ENCODE data around the gene CLIP4.

DNA sequence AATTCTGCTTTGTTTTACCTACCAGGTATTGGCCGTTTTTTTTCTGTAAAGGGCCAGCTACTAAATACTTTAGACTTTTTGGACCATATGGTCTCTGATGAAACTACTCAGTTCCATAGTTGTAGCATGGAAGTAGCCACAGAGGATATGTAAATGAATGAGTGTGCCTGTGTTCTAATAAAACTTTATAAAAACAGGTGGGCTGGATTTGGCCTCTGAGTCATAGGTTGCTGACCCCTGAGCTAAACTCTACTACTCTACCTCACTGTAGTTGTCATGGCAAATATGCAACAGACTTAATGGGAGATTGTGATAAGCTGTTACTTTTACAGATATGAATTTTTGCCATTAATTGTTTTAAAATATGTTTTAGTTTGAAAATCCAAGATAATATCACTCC, 19.7 kb downstream of the CLIP4 start:
- TF ChIP-seq, protein P1, sequence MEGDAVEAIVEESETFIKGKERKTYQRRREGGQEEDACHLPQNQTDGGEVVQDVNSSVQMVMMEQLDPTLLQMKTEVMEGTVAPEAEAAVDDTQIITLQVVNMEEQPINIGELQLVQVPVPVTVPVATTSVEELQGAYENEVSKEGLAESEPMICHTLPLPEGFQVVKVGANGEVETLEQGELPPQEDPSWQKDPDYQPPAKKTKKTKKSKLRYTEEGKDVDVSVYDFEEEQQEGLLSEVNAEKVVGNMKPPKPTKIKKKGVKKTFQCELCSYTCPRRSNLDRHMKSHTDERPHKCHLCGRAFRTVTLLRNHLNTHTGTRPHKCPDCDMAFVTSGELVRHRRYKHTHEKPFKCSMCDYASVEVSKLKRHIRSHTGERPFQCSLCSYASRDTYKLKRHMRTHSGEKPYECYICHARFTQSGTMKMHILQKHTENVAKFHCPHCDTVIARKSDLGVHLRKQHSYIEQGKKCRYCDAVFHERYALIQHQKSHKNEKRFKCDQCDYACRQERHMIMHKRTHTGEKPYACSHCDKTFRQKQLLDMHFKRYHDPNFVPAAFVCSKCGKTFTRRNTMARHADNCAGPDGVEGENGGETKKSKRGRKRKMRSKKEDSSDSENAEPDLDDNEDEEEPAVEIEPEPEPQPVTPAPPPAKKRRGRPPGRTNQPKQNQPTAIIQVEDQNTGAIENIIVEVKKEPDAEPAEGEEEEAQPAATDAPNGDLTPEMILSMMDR (IDR thresholded peaks at IDR 0.05) = no peak
- TF ChIP-seq POLR2AphosphoS5 (IDR thresholded peaks at IDR 0.05) = no peak
- TF ChIP-seq POLR2A (IDR thresholded peaks at IDR 0.05) = no peak
- TF ChIP-seq EP300 (IDR thresholded peaks at IDR 0.05; ENCODE audit: low read depth) = no peak

All from transverse colon (tissue), 4 donors.